CD4-positive, alpha-beta memory T cell (primary cell): ENCODE measurements around the gene BICDL1. TPM values are rescaled to one million over a fixed set of nuclear protein-coding genes. Genes with fewer than 3 reads are reported as not detected.
A peak's percentile ranks its signal among the peaks of the same experiment; 100 is the strongest.

ENCODE experiments used
- CTCF ChIA-PET: fragments of 350-600 bp; sonication (Branson Sonifier 250); formaldehyde crosslinking; loops from one replicate; lab custom pipeline; 2021; ENCODE audit warnings: inconsistent platforms; ENCODE audit not compliant: partially characterized antibody; lab: Charles Lee
- POLR2A ChIA-PET: fragments of 350-600 bp; sonication (Branson Sonifier 250); formaldehyde crosslinking; loops from one replicate; lab custom pipeline; 2021; ENCODE audit not compliant: partially characterized antibody; lab: Charles Lee
- DNase-seq, 5 donors: peaks; one replicate each; pipeline versions ENCODE4 v3.0.0 to v3.0.0-alpha.2; 2020 to 2022; ENCODE audit warnings: mixed read lengths in 1 of 5
- H3K27ac ChIP-seq: one replicate; pipeline ENCODE4 v1.7.0; 2013; ENCODE audit warnings: low read depth, low read length
- H3K27me3 ChIP-seq: 2 replicates; pipeline ENCODE4 v1.7.0; 2013; ENCODE audit warnings: mild to moderate bottlenecking, low read length, moderate library complexity; ENCODE audit not compliant: insufficient read depth
- H3K36me3 ChIP-seq: 2 replicates; pipeline ENCODE4 v1.7.0; 2013; ENCODE audit warnings: mild to moderate bottlenecking, low read length, moderate library complexity; ENCODE audit not compliant: insufficient read depth
- H3K4me1 ChIP-seq: 2 replicates; pipeline ENCODE4 v1.7.0; 2013; ENCODE audit warnings: mild to moderate bottlenecking, low read length, moderate library complexity; ENCODE audit not compliant: insufficient read depth
- H3K4me3 ChIP-seq, 2 donors: one replicate each; pipeline ENCODE4 v1.7.0; 2013; ENCODE audit warnings: low read length in 2 of 2, mild to moderate bottlenecking in 1 of 2
- H3K9me3 ChIP-seq, 2 donors: one replicate each; pipeline ENCODE4 v1.7.0; 2013; ENCODE audit warnings: low read length in 2 of 2, control low read depth in 1 of 2; ENCODE audit not compliant: control insufficient read depth in 1 of 2
- H3K27ac Mint-ChIP-seq, 7 donors: one replicate each; pipeline ENCODE4 v1.8.0; 2020 to 2021; ENCODE audit warnings: mixed read lengths in 7 of 7, mild to moderate bottlenecking in 6 of 7, inconsistent platforms in 3 of 7, moderate library complexity in 3 of 7
- H3K27me3 Mint-ChIP-seq, 2 donors: one replicate each; pipeline ENCODE4 v1.8.0; 2020 to 2021; ENCODE audit warnings: mixed read lengths in 2 of 2
- H3K36me3 Mint-ChIP-seq, 2 donors: one replicate each; pipeline ENCODE4 v1.8.0; 2020 to 2021; ENCODE audit warnings: mixed read lengths in 2 of 2, inconsistent platforms in 1 of 2, mild to moderate bottlenecking in 1 of 2
- H3K4me1 Mint-ChIP-seq, 4 donors: one replicate each; pipeline ENCODE4 v1.8.0; 2020 to 2021; ENCODE audit warnings: mixed read lengths in 4 of 4, mild to moderate bottlenecking in 1 of 4
- H3K4me3 Mint-ChIP-seq, 8 donors: one replicate each; pipeline ENCODE4 v1.8.0; 2020 to 2021; ENCODE audit warnings: mixed read lengths in 8 of 8, mild to moderate bottlenecking in 7 of 8, moderate library complexity in 6 of 8, inconsistent platforms in 3 of 8
- H3K9me3 Mint-ChIP-seq, 8 donors: one replicate each; pipeline ENCODE4 v1.8.0; 2020 to 2021; ENCODE audit warnings: mixed read lengths in 8 of 8, mild to moderate bottlenecking in 5 of 8, inconsistent platforms in 3 of 8, moderate library complexity in 1 of 8
- intact Hi-C: fragments of 100-400 bp; cut with micrococcal nuclease; formaldehyde crosslinking; loops from one replicate; pipeline ENCODE4 v1.15.1; 2023
- polyA plus RNA-seq, 2 donors: library from polyadenylated mRNA; unstranded; fragments of 300-500 nt; fragmentation: Illumina TruSeq; gene quantifications; one replicate each; pipeline ENCODE4 v1.2.3, GENCODE V29; 2021
- total RNA-seq, 2 experiments: library from RNA; stranded (reverse); gene quantifications; one replicate each; pipeline ENCODE4 v1.2.3, GENCODE V29; 2021

Gene BICDL1
- total and polyA plus RNA-seq, 4 experiments from 2014 or later: 2.3 to 153 (median 73.2) TPM

DNA sequence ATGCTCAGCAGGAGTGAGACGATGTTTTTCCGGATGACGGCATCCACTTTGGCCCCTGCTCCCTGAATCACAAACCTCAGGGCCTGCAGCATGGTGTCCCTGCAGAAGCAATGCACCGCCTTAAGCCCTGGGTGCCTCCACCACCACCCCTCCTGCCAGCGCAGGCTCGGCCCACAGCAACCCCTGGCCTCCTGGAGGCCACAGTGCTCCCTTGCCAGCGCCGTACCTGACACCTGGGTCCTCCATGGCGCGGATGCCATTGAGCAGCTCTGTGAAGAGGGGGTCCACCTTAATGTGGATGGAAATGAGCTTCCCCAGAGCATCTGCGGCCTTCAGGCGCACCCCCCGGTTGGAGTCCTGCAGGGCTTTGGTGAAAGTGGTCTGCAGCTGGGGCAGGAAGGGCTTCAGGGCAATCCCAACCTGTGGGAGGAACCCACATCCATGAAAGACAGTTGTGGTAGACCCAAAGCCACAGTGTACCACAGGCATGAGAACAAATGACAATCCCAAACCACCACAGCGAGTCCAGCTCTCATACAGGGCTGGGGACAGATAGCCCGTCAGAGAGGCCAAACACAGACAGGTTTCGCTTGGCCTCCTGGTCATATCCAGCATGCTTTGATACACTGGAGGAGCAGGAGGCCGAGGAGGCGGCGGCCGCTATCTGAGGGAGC, 145.4 kb downstream of the BICDL1 start:
- Histone ChIP-seq H3K9me3 (no peaks in the 10 kb centered on the region), H3K4me1 (no peaks in the 10 kb centered on the region), H3K27me3 (no peaks in the 10 kb centered on the region), H3K4me3 (no peak overlapping the region), H3K36me3 (peaks cover 88% of the 10 kb centered on the region), H3K27ac (no peak overlapping the region)
- Mint-ChIP-seq H3K4me1 (no peaks in the 10 kb centered on the region), H3K27me3 (no peaks in the 10 kb centered on the region), H3K9me3 (no peaks in the 10 kb centered on the region), H3K36me3 (peaks cover 41 to 89% of the 10 kb centered on the region in 2 donors), H3K4me3 (no peak overlapping the region), H3K27ac (peak overlapping the region in 1 of 7 donors; percentile 5)
- ChIA-PET POLR2A (interaction anchor here (1.2 kb wide), 1 partner anchor 8 kb away, joined by 3 read pairs; no protein-coding TSS in a partner anchor), CTCF (no interaction called here)
- intact Hi-C loops: no loop called here
- no peak for DNase-seq

DNA sequence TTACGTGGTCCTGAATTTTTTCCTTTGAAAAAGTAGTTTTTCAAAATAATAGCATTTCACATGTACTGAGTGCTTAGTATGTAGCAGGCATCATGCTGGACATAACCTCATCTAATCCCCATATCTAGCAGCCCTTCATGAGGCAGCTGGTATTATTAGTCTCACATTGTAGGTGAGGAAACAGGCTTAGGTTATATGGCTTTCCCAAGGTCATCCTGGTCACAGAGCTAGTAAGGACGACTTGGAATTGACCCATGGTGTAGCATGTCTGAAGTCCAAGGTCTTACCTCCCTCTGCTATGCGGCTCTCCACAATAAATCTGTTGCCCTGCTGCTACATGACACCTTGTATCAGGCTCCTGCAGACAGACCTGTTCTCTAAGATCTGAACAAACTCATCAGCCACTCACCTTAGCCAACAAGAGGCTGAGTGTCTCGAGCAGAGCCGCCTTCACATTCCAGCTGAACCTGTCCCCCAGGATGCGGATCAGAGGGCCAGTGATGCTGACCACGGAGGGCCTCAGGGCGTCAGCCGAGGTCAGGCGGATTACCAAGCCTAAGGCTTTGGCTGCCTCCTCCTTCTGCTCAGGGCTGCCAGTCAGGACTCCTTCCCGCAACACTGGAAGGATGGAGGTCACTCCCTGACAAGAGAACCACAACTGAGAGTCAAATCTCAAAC, 147.2 kb downstream of the BICDL1 start:
- POLR2A ChIA-PET: no interaction called here

DNA sequence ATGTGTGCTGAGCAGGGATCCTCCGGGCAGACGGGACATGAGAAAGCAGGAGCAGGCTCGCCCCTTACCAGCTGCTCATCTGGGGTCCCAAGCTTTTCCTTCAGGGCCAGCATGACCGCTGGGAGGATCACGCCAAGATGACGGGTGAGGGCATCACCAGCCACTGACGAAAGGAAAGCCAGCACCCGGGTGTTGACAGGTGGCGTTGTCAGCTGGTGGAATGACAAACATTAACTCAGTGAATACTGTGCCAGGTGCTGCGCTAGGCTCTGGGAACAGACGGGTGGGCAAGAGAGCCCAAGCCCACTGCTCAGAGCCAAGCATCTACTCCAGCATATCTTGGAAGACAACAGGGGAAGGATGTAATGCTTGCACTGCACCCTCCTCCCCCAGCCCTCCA, 148.8 kb downstream of the BICDL1 start:
- H3K36me3 Mint-ChIP-seq: peaks cover 54 to 90% of the 10 kb centered on the region in 2 donors
- no peak overlapping the region for H3K27ac ChIP-seq
- H3K36me3 ChIP-seq: peaks cover 88% of the 10 kb centered on the region
- DNase-seq: no peak
- ChIA-PET POLR2A (no interaction called here), CTCF (no interaction called here)
- H3K4me1 Mint-ChIP-seq: peaks cover 0 to 2% (median 0%) of the 10 kb centered on the region in 4 donors
- no peaks in the 10 kb centered on the region for H3K9me3 ChIP-seq
- H3K4me3 Mint-ChIP-seq: no peak overlapping the region
- intact Hi-C loops: no loop called here
- H3K27ac Mint-ChIP-seq: no peak overlapping the region
- H3K4me3 ChIP-seq: no peak overlapping the region
- H3K27me3 ChIP-seq: no peaks in the 10 kb centered on the region
- H3K9me3 Mint-ChIP-seq: no peaks in the 10 kb centered on the region
- no peaks in the 10 kb centered on the region for H3K4me1 ChIP-seq
- no peaks in the 10 kb centered on the region for H3K27me3 Mint-ChIP-seq

More for the DNA sequence above, 147.2 kb downstream of the BICDL1 start:
- intact Hi-C loops: no loop called here
- no peak for DNase-seq
- Histone ChIP-seq H3K27ac (no peak overlapping the region), H3K27me3 (no peaks in the 10 kb centered on the region), H3K9me3 (no peaks in the 10 kb centered on the region), H3K36me3 (peaks cover 88% of the 10 kb centered on the region), H3K4me1 (no peaks in the 10 kb centered on the region), H3K4me3 (no peak overlapping the region)
- Mint-ChIP-seq H3K9me3 (no peaks in the 10 kb centered on the region), H3K27me3 (no peaks in the 10 kb centered on the region), H3K4me1 (peaks cover 0 to 2% (median 0%) of the 10 kb centered on the region in 4 donors), H3K4me3 (no peak overlapping the region), H3K36me3 (peaks cover 53 to 91% of the 10 kb centered on the region in 2 donors), H3K27ac (peak overlapping the region in 1 of 7 donors; percentile 36)
- CTCF ChIA-PET: no interaction called here

DNA sequence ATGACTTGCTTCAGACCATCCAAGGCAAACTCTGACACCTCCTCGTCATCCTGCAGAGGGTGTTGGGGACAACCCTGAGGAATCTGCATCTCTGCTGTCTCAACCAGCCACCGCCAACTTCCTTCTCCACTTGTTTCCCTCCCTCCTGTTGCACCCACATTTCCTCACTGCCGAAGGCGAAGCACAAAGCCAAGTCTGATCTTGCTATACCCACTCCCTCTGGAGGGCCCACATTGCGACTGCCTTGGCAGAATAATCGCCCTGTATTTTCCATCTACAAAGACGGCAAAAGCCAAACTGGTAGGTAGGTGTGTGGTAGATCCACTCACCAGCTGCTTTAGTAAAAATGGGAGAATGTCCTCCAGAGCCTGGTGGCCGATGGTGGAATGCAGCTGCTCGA, 149.3 kb downstream of the BICDL1 start:
- intact Hi-C loops: no loop called here
- Mint-ChIP-seq H3K9me3 (no peaks in the 10 kb centered on the region), H3K4me1 (peaks cover 0 to 2% (median 0%) of the 10 kb centered on the region in 4 donors), H3K27ac (no peak overlapping the region), H3K36me3 (peaks cover 53 to 86% of the 10 kb centered on the region in 2 donors), H3K27me3 (no peaks in the 10 kb centered on the region), H3K4me3 (no peak overlapping the region)
- Histone ChIP-seq H3K4me1 (no peaks in the 10 kb centered on the region), H3K9me3 (no peaks in the 10 kb centered on the region), H3K36me3 (peaks cover 83% of the 10 kb centered on the region), H3K27ac (no peak overlapping the region), H3K4me3 (no peak overlapping the region), H3K27me3 (no peaks in the 10 kb centered on the region)
- POLR2A ChIA-PET: no interaction called here
- no peak for DNase-seq
- CTCF ChIA-PET: no interaction called here

DNA sequence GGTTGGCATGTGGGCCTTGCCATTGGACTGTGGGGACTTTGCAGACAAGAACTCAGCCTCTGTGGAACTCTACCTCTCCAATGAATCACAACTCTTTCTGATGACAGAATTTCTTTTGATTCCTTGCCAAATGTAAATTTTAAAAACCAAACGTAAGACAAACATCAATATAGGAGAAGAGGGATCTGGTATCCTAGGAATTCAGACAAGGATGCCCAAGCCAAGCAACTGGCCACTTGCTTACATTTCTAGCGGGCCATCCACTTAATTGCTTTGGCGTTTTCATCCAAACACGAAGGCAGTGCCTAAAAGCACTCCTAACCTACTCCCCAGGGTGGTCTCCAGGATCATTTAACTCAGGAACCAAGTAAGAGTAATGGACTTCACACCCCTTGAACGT, 150.9 kb downstream of the BICDL1 start:
- Histone ChIP-seq H3K36me3 (peaks cover 80% of the 10 kb centered on the region), H3K27me3 (no peaks in the 10 kb centered on the region), H3K27ac (no peak overlapping the region), H3K4me1 (no peaks in the 10 kb centered on the region), H3K9me3 (no peaks in the 10 kb centered on the region), H3K4me3 (no peak overlapping the region)
- H3K36me3 Mint-ChIP-seq: peaks cover 52 to 84% of the 10 kb centered on the region in 2 donors
- H3K27ac Mint-ChIP-seq: peak overlapping the region in 2 of 7 donors; percentile 29 to 81
- CTCF ChIA-PET: no interaction called here
- H3K4me1 Mint-ChIP-seq: peaks cover 0 to 2% (median 0%) of the 10 kb centered on the region in 4 donors
- H3K9me3 Mint-ChIP-seq: no peaks in the 10 kb centered on the region
- DNase-seq: no peak
- no peaks in the 10 kb centered on the region for H3K27me3 Mint-ChIP-seq
- no peak overlapping the region for H3K4me3 Mint-ChIP-seq
- POLR2A ChIA-PET: no interaction called here
- intact Hi-C loops: no loop called here

DNA sequence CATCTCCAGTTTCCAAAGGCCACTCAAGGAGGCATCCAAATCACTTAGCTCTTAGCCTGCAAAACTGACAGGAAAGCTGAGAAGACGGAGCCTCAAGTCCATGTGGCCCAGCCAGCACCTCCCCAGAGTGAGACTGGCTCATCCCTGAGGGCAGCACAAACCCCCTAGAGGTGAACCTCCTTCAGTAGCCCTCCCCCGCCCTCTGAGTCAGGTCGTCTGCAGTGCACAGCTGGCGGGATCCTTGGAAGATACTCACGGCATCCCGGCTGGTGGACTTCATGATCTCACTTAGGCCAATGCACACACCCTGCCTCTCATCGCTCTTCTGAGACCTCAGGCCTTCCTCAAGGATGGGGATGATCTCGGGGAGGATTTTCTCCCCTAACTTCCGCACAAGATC, 151.6 kb downstream of the BICDL1 start:
- Histone ChIP-seq H3K27me3 (no peaks in the 10 kb centered on the region), H3K9me3 (no peaks in the 10 kb centered on the region), H3K27ac (no peak overlapping the region), H3K36me3 (peaks cover 84% of the 10 kb centered on the region), H3K4me1 (no peaks in the 10 kb centered on the region), H3K4me3 (no peak overlapping the region)
- ChIA-PET CTCF (no interaction called here), POLR2A (no interaction called here)
- Mint-ChIP-seq H3K4me1 (peaks cover 0 to 2% (median 0%) of the 10 kb centered on the region in 4 donors), H3K9me3 (no peaks in the 10 kb centered on the region), H3K27ac (no peak overlapping the region), H3K27me3 (no peaks in the 10 kb centered on the region), H3K4me3 (no peak overlapping the region), H3K36me3 (peaks cover 56 to 83% of the 10 kb centered on the region in 2 donors)
- intact Hi-C loops: no loop called here
- DNase-seq: no peak

DNA sequence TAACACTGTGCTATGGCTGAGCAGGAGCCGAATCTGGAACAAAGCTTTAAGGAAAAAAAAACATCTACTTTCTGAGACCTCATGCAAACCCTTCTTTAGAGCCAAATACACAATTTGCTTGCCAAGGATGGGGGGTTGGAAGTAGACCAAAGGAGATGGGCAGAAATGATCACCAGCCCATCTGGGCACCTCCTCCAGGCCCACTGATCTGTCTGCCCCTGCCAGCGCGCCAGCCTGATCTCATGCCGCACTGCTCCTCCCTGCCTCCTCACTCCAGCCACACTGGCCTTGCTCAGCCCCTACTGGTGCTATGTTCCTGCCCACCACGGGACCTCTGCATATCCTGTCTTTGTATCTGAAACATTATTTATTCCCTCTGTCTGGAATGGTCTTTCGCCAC, 152.3 kb downstream of the BICDL1 start:
- Mint-ChIP-seq H3K27me3 (no peaks in the 10 kb centered on the region), H3K36me3 (peaks cover 53 to 78% of the 10 kb centered on the region in 2 donors), H3K9me3 (no peaks in the 10 kb centered on the region), H3K4me1 (peaks cover 0 to 2% (median 0%) of the 10 kb centered on the region in 4 donors), H3K4me3 (no peak overlapping the region), H3K27ac (peak overlapping the region in 1 of 7 donors; percentile 2)
- no peaks in the 10 kb centered on the region for H3K4me1 ChIP-seq
- POLR2A ChIA-PET: no interaction called here
- H3K4me3 ChIP-seq: no peak overlapping the region
- intact Hi-C loops: no loop called here
- no peaks in the 10 kb centered on the region for H3K27me3 ChIP-seq
- H3K27ac ChIP-seq: no peak overlapping the region
- H3K9me3 ChIP-seq: no peaks in the 10 kb centered on the region
- CTCF ChIA-PET: no interaction called here
- peaks cover 78% of the 10 kb centered on the region for H3K36me3 ChIP-seq
- DNase-seq: no peak
